GM18951 (cell line): Measurements from ENCODE around the gene FAP.

Experiments
- POLR2A ChIP-seq: IDR thresholded peaks from 4 replicates; pipeline ENCODE4 v1.6.1; 2011; ENCODE audit warnings: mild to moderate bottlenecking; ENCODE audit not compliant: insufficient read length, insufficient read depth; ENCODE audit errors: extremely low read depth
- in situ Hi-C: fragments of 300-500 bp; cut with MboI; formaldehyde crosslinking; loops from one replicate; pipeline ENCODE4 v1.12.0; 2022; ENCODE audit warnings: low sequenced_read_pairs, mixed read lengths, inconsistent platforms; ENCODE audit not compliant: unreplicated experiment

The FAP gene

GRCh38 chr2:162123806-162124758, 119.2 kb downstream of the FAP start:
- in situ Hi-C loops, result loop anchor here (10.0 kb wide), 1 partner anchor 119 kb away; no protein-coding TSS in a partner anchor
- no peak for TF ChIP-seq POLR2A
